ENCODE measurements around the gene PROM1. TPM values are rescaled to one million over a fixed set of nuclear protein-coding genes. Genes with fewer than 3 reads are reported as not detected.

The PROM1 gene
- total and polyA plus RNA-seq, 2 of the 13 experiments (the other 11 are each of a cell fraction or from before 2014, with no cell fraction given) = 3.9 to 16.4 TPM

- H4K20me1 ChIP-seq (ENCODE audit: insufficient read depth, low read length) = no peaks in the 10 kb centered on the region
- no peak for TF ChIP-seq REXO4 (CRISPR knock-in tag; IDR thresholded peaks at IDR 0.05; ENCODE audit: borderline replicate concordance)
- no peak overlapping the region for H3K27ac ChIP-seq (ENCODE audit: extremely low read length, insufficient read depth, low read length)
- BruUV-seq (replicated peaks) = no TSS peak
- H3K4me2 ChIP-seq (ENCODE audit: low read depth, low read length) = no peak overlapping the region
- no peak overlapping the region for H3K9ac ChIP-seq (ENCODE audit: insufficient read depth, low read depth, low read length)
- FAIRE-seq (no peak), DNase-seq (ENCODE audit: low spot score) (no peak), ATAC-seq (no peak)
- intact Hi-C loops (cut with micrococcal nuclease; ENCODE audit: unreplicated experiment) = no loop called here
- no peaks in the 10 kb centered on the region for H3K4me1 ChIP-seq (ENCODE audit: insufficient read depth, low read length)
- no peaks in the 10 kb centered on the region; a peak in 1 of 5 replicates for H3K36me3 ChIP-seq (replicated peaks in 1 of 2; ENCODE audit: control insufficient read depth in 1 of 2, insufficient read depth in 2 of 2, low read length in 2 of 2)
- CTCF ChIA-PET (ENCODE audit: low intra/inter-chr PET ratio, low total read pairs) = no interaction called here
- in situ Hi-C loops (cut with HindIII; ENCODE audit: extremely low pct_ligation_motif_present, low pct_unique_long_range_greater_than_20kb) = no loop called here
- H3K4me3 ChIP-seq (replicated peaks in 1 of 3; ENCODE audit: insufficient read depth in 1 of 3, low read depth in 2 of 3, low read length in 3 of 3) = no peak overlapping the region
- H3K79me2 ChIP-seq (ENCODE audit: insufficient read depth, low read length) = no peaks in the 10 kb centered on the region
- POLR2A ChIA-PET = no interaction called here
- no peak overlapping the region for H2AFZ ChIP-seq (ENCODE audit: low read length)
- H3K27me3 ChIP-seq (ENCODE audit: control insufficient read depth in 1 of 2, insufficient read depth in 2 of 2, low read length in 2 of 2) = no peaks in the 10 kb centered on the region
- H3K9me3 ChIP-seq (ENCODE audit: low read length) = no peaks in the 10 kb centered on the region
- 56% methylated on average over 8 of the region's 8 CpGs for WGBS (ENCODE audit: low lambda C conversion rate)
Measured at GRCh38 chr4:15982842-15983524, 100.8 kb downstream of the PROM1 start.

GRCh38 chr4:15976456-15977447 lies 107.1 kb downstream of the PROM1 start:
- no peaks in the 10 kb centered on the region for H3K9me3 ChIP-seq (ENCODE audit: low read length)
- H3K36me3 ChIP-seq (replicated peaks in 1 of 2; ENCODE audit: control insufficient read depth in 1 of 2, insufficient read depth in 2 of 2, low read length in 2 of 2) = no peaks in the 10 kb centered on the region
- H3K27me3 ChIP-seq (ENCODE audit: control insufficient read depth in 1 of 2, insufficient read depth in 2 of 2, low read length in 2 of 2) = peaks cover 0 to 2% of the 10 kb centered on the region in 2 experiments; a peak in 1 of 5 replicates
- FAIRE-seq (no peak), DNase-seq (ENCODE audit: low spot score) (no peak), ATAC-seq (peak; percentile 89)
- in situ Hi-C loops (cut with HindIII; ENCODE audit: extremely low pct_ligation_motif_present, low pct_unique_long_range_greater_than_20kb) (no loop called here), intact Hi-C loops (cut with micrococcal nuclease; ENCODE audit: unreplicated experiment) (no loop called here)
- WGBS (ENCODE audit: low lambda C conversion rate) = 49% methylated on average over 7 of the region's 7 CpGs
- POLR2A ChIA-PET = no interaction called here
- H4K20me1 ChIP-seq (ENCODE audit: insufficient read depth, low read length) = no peaks in the 10 kb centered on the region
- no peak overlapping the region for H3K4me3 ChIP-seq (replicated peaks in 1 of 3; ENCODE audit: insufficient read depth in 1 of 3, low read depth in 2 of 3, low read length in 3 of 3)
- H3K9ac ChIP-seq (ENCODE audit: insufficient read depth, low read depth, low read length) = no peak overlapping the region
- H3K79me2 ChIP-seq (ENCODE audit: insufficient read depth, low read length) = no peaks in the 10 kb centered on the region
- H3K4me1 ChIP-seq (ENCODE audit: insufficient read depth, low read length) = no peaks in the 10 kb centered on the region
- no peak overlapping the region for H2AFZ ChIP-seq (ENCODE audit: low read length)
- no peak overlapping the region for H3K4me2 ChIP-seq (ENCODE audit: low read depth, low read length)
- CTCF ChIA-PET (ENCODE audit: low intra/inter-chr PET ratio, low total read pairs) = no interaction called here
- no peak overlapping the region for H3K27ac ChIP-seq (ENCODE audit: extremely low read length, insufficient read depth, low read length)
- BruUV-seq (replicated peaks) = no TSS peak
- TF ChIP-seq POLR2G (IDR thresholded peaks at IDR 0.05; ENCODE audit: low read depth, low read length) (no peak), ZNF546 (CRISPR knock-in tag; conservative IDR thresholded peaks at IDR 0.05) (no peak), ARHGAP35 (CRISPR knock-in tag; IDR thresholded peaks at IDR 0.05; ENCODE audit: borderline replicate concordance) (no peak), ATF2 (CRISPR knock-in tag; IDR thresholded peaks at IDR 0.05) (no peak), TFAP4 (IDR thresholded peaks at IDR 0.05; ENCODE audit: borderline replicate concordance, low read depth) (peak; percentile 21; the same call in 1 of the 2 replicates), PBX3 (CRISPR knock-in tag; IDR thresholded peaks at IDR 0.05; ENCODE audit: borderline replicate concordance) (no peak), STAG1 (CRISPR knock-in tag; IDR thresholded peaks at IDR 0.05) (peak; percentile 26), ATF7 (IDR thresholded peaks at IDR 0.05) (no peak), ATF7 (CRISPR knock-in tag; IDR thresholded peaks at IDR 0.05) (no peak), CREB1 (IDR thresholded peaks at IDR 0.05) (no peak), CREB1 (CRISPR knock-in tag; IDR thresholded peaks at IDR 0.05) (no peak)

Measured in HepG2 (cell line).